Peyer's patch (tissue), 4 donors: ENCODE measurements around the gene FUT8. TPM values are rescaled to one million over a fixed set of nuclear protein-coding genes. Genes with fewer than 3 reads are reported as not detected.
A peak's percentile ranks its signal among the peaks of the same experiment; 100 is the strongest.

Source experiments
- DNase-seq, 3 donors: peaks; one replicate each; pipeline ENCODE4 v3.0.0-alpha.2; 2017 to 2019
- H3K27ac ChIP-seq, 4 donors: fragments of 200-600 bp; sonication (generic); one replicate each; pipeline ENCODE4 v1.5.1; 2016 to 2019
- H3K27me3 ChIP-seq, 2 donors: fragments of 200-600 bp; sonication (generic); one replicate each; pipeline ENCODE4 v1.5.1; 2019
- H3K36me3 ChIP-seq, 3 donors: fragments of 200-600 bp; sonication (generic); one replicate each; pipeline ENCODE4 v1.5.1; 2016 to 2019
- H3K4me1 ChIP-seq, 4 donors: fragments of 200-600 bp; sonication (generic); one replicate each; pipeline ENCODE4 v1.5.1; 2016 to 2019
- H3K4me3 ChIP-seq, 4 donors: fragments of 200-600 bp; sonication (generic); 1 replicate in 3 of 4; 2 replicates in 1 of 4; pipeline ENCODE4 v1.5.1; 2016 to 2019; ENCODE audit warnings: mild to moderate bottlenecking in 1 of 4
- H3K9me3 ChIP-seq, 4 donors: fragments of 200-600 bp; sonication (generic); one replicate each; pipeline ENCODE4 v1.5.1; 2016 to 2019; ENCODE audit warnings: mild to moderate bottlenecking in 1 of 4
- CTCF ChIP-seq, 6 experiments: fragments of 450-650 bp in 4 of 6; fragments of 200-600 bp in 2 of 6; sonication (generic) in 1 of 6; IDR thresholded peaks; one replicate each; pipeline ENCODE4 v1.5.1; 2017 to 2019; ENCODE audit warnings: antibody characterized with exemption in 6 of 6, mild to moderate bottlenecking in 3 of 6, moderate library complexity in 1 of 6
- POLR2A ChIP-seq, 2 donors: fragments of 450-650 bp; IDR thresholded peaks; one replicate each; pipeline ENCODE4 v1.5.1; 2017; ENCODE audit warnings: antibody characterized with exemption in 2 of 2, mild to moderate bottlenecking in 2 of 2, moderate library complexity in 2 of 2
- total RNA-seq, 4 donors: library from RNA; depleted of rRNA; stranded (reverse); fragments of >200 nt; gene quantifications; one replicate each; pipeline ENCODE4 v1.1.0, GENCODE V29; 2016

FUT8 gene
- total RNA-seq, 4 donors from 2014 or later = 46.4 to 126 (median 55.9) TPM

GRCh38 chr14:65588426-65589140 lies 176.1 kb downstream of the FUT8 start:
- Histone ChIP-seq H3K36me3 (no peaks in the 10 kb centered on the region), H3K27me3 (no peaks in the 10 kb centered on the region), H3K4me1 (no peaks in the 10 kb centered on the region), H3K9me3 (no peaks in the 10 kb centered on the region), H3K4me3 (no peak overlapping the region), H3K27ac (no peak overlapping the region)
- no peak for DNase-seq
- no peak for TF ChIP-seq CTCF (IDR thresholded peaks at IDR 0.05)
- no peak for TF ChIP-seq POLR2A (IDR thresholded peaks at IDR 0.05)

GRCh38 chr14:65594153-65594881 lies 181.8 kb downstream of the FUT8 start:
- H3K9me3 ChIP-seq = no peaks in the 10 kb centered on the region
- H3K4me3 ChIP-seq = no peak overlapping the region
- no peaks in the 10 kb centered on the region for H3K4me1 ChIP-seq
- no peaks in the 10 kb centered on the region for H3K27me3 ChIP-seq
- TF ChIP-seq POLR2A (IDR thresholded peaks at IDR 0.05) (no peak), CTCF (IDR thresholded peaks at IDR 0.05) (no peak)
- peak in 2 of 3 donors; percentile 49 to 52 for DNase-seq
- no peak overlapping the region for H3K27ac ChIP-seq
- H3K36me3 ChIP-seq = no peaks in the 10 kb centered on the region

GRCh38 chr14:65594882-65595237 lies 182.3 kb downstream of the FUT8 start:
- H3K36me3 ChIP-seq = no peaks in the 10 kb centered on the region
- H3K27ac ChIP-seq = no peak overlapping the region
- no peak for DNase-seq
- H3K9me3 ChIP-seq = no peaks in the 10 kb centered on the region
- TF ChIP-seq CTCF (IDR thresholded peaks at IDR 0.05) (no peak), POLR2A (IDR thresholded peaks at IDR 0.05) (no peak)
- no peaks in the 10 kb centered on the region for H3K27me3 ChIP-seq
- H3K4me1 ChIP-seq = no peaks in the 10 kb centered on the region
- H3K4me3 ChIP-seq = no peak overlapping the region

- no peaks in the 10 kb centered on the region for H3K27me3 ChIP-seq
- H3K4me1 ChIP-seq = no peaks in the 10 kb centered on the region
- TF ChIP-seq CTCF (IDR thresholded peaks at IDR 0.05) (no peak), POLR2A (IDR thresholded peaks at IDR 0.05) (no peak)
- no peak overlapping the region for H3K27ac ChIP-seq
- H3K36me3 ChIP-seq = no peaks in the 10 kb centered on the region
- DNase-seq = no peak
- no peak overlapping the region for H3K4me3 ChIP-seq
- H3K9me3 ChIP-seq = no peaks in the 10 kb centered on the region
Observed at GRCh38 chr14:65599375-65599774, 186.8 kb downstream of the FUT8 start.

GRCh38 chr14:65600742-65601141 lies 188.2 kb downstream of the FUT8 start:
- Histone ChIP-seq H3K9me3 (no peaks in the 10 kb centered on the region), H3K27me3 (no peaks in the 10 kb centered on the region), H3K27ac (no peak overlapping the region), H3K4me1 (no peaks in the 10 kb centered on the region), H3K4me3 (no peak overlapping the region), H3K36me3 (no peaks in the 10 kb centered on the region)
- no peak for DNase-seq
- no peak for TF ChIP-seq CTCF (IDR thresholded peaks at IDR 0.05)
